ENCODE data around the gene ABCC9.
A peak's percentile ranks its signal among the peaks of the same experiment; 100 is the strongest.

The ABCC9 gene

DNA sequence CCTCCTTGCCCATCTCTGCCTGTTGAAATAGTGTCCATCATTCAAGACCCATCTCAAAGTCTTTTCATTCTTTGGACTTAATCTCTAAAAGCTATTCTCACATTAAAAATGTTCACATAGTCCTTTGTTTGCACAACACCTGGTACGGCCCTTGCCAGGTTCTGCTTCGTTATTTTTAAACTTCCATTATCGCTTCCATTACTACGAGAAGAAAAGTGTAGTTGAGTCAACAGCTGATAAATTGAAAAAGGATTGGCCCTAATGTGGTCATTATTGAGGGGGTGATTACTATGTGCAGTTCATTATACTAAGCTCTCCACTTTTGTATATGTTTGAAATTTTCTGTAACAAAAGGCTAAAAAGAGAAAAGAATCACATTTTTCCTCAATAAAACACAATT, 184.5 kb downstream of the ABCC9 start:
- no peaks in the 10 kb centered on the region for H3K79me2 ChIP-seq (ENCODE audit: control insufficient read depth, insufficient read depth, low read length, unreplicated experiment)
- peaks cover 4% of the 10 kb centered on the region for H3K4me1 ChIP-seq (ENCODE audit: control insufficient read depth, insufficient read depth, low read length, unreplicated experiment)
- H2AFZ ChIP-seq (ENCODE audit: low read length, unreplicated experiment): no peak overlapping the region
- H3K27ac ChIP-seq (ENCODE audit: low read depth, low read length): no peak overlapping the region
- H3K36me3 ChIP-seq (ENCODE audit: insufficient read depth, low read length): no peaks in the 10 kb centered on the region
- H3K27me3 ChIP-seq (ENCODE audit: insufficient read depth, low read length): no peaks in the 10 kb centered on the region
- H3K4me3 ChIP-seq (ENCODE audit: low read depth, low read length): no peak overlapping the region

DNA sequence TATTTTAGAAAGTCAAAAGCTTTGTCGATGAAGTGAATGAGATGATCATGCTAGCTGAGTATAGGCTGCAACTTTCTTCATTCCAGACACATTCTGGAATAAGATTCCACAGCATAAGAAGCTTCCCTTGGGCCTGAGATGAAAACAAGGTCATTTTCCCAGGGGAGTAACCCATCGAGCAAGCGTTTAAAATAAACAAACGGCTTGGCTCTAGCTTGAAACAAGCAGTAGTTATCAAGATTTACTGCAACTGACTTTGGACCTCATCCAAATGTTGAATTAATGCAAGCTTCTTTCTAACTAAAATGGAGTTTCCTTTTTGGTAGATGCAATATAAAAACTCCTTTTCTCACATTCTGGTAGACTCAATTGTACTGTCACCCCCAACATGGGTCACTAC, 189.7 kb downstream of the ABCC9 start:
- peaks cover 11% of the 10 kb centered on the region for H3K4me1 ChIP-seq (ENCODE audit: control insufficient read depth, insufficient read depth, low read length, unreplicated experiment)
- no peaks in the 10 kb centered on the region for H3K36me3 ChIP-seq (ENCODE audit: insufficient read depth, low read length)
- peak overlapping the region; percentile 23 for H2AFZ ChIP-seq (ENCODE audit: low read length, unreplicated experiment)
- no peak overlapping the region for H3K27ac ChIP-seq (ENCODE audit: low read depth, low read length)
- peak overlapping the region; percentile 18; the same call in 1 of the 2 replicates for H3K4me3 ChIP-seq (ENCODE audit: low read depth, low read length)
- H3K27me3 ChIP-seq (ENCODE audit: insufficient read depth, low read length): no peaks in the 10 kb centered on the region
- no peaks in the 10 kb centered on the region for H3K79me2 ChIP-seq (ENCODE audit: control insufficient read depth, insufficient read depth, low read length, unreplicated experiment)

Data from ACC112 (cell line).